Stimulated activated memory B cell treated with anti-CD40 and anti-IgM and Interleukin-4, amounts not matched to agents 10 μg/mL and 1 μg/mL and 100 μg/mL, for 72 hours (primary cell): ENCODE results near the gene ACAN.
"Not testable (repeated sequence)": the region's sequence is repeated elsewhere in the genome, so short reads cannot be mapped to it uniquely, and the experiment has no call there.

Source experiments
- ATAC-seq: fragments of 150-1000 bp; cut with Tn5 transposase; 2 replicates; pipeline ENCODE4 v1.10.0; 2021
- H3K27ac Mint-ChIP-seq: one replicate; pipeline ENCODE4 v1.8.0; 2022; ENCODE audit warnings: mild to moderate bottlenecking, mixed read lengths
- H3K27me3 Mint-ChIP-seq: one replicate; pipeline ENCODE4 v1.8.0; 2022; ENCODE audit warnings: mixed read lengths
- H3K36me3 Mint-ChIP-seq: one replicate; pipeline ENCODE4 v1.8.0; 2022; ENCODE audit warnings: mixed read lengths
- H3K4me1 Mint-ChIP-seq: one replicate; pipeline ENCODE4 v1.8.0; 2022; ENCODE audit warnings: mixed read lengths
- H3K4me3 Mint-ChIP-seq: one replicate; pipeline ENCODE4 v1.8.0; 2022; ENCODE audit warnings: mild to moderate bottlenecking, moderate library complexity, mixed read lengths
- H3K9me3 Mint-ChIP-seq: one replicate; pipeline ENCODE4 v1.8.0; 2022; ENCODE audit warnings: mixed read lengths

The ACAN gene

GRCh38 chr15:88907111-88907510 lies 103.9 kb downstream of the ACAN start:
- H3K27me3 Mint-ChIP-seq = peaks cover 5% of the 10 kb centered on the region
- H3K27ac Mint-ChIP-seq = no peak overlapping the region
- peaks cover 17% of the 10 kb centered on the region for H3K4me1 Mint-ChIP-seq
- H3K4me3 Mint-ChIP-seq = no peak overlapping the region
- H3K9me3 Mint-ChIP-seq = no peaks in the 10 kb centered on the region
- no peak for ATAC-seq
- no peaks in the 10 kb centered on the region for H3K36me3 Mint-ChIP-seq

GRCh38 chr15:88908123-88908522 lies 104.9 kb downstream of the ACAN start:
- H3K4me1 Mint-ChIP-seq = peaks cover 24% of the 10 kb centered on the region
- H3K27ac Mint-ChIP-seq = no peak overlapping the region

GRCh38 chr15:88908697-88909621 lies 105.7 kb downstream of the ACAN start:
- no peaks in the 10 kb centered on the region for H3K36me3 Mint-ChIP-seq
- peaks cover 31% of the 10 kb centered on the region for H3K4me1 Mint-ChIP-seq

More at GRCh38 chr15:88908123-88908522, 104.9 kb downstream of the ACAN start:
- peaks cover 11% of the 10 kb centered on the region for H3K27me3 Mint-ChIP-seq
- ATAC-seq = no peak
- no peaks in the 10 kb centered on the region for H3K9me3 Mint-ChIP-seq
- no peaks in the 10 kb centered on the region for H3K36me3 Mint-ChIP-seq
- H3K4me3 Mint-ChIP-seq = no peak overlapping the region

GRCh38 chr15:88909956-88910831 lies 107.0 kb downstream of the ACAN start:
- no peak overlapping the region for H3K27ac Mint-ChIP-seq
- peaks cover 21% of the 10 kb centered on the region for H3K4me1 Mint-ChIP-seq
- peaks cover 11% of the 10 kb centered on the region for H3K27me3 Mint-ChIP-seq
- ATAC-seq = no peak
- no peaks in the 10 kb centered on the region for H3K9me3 Mint-ChIP-seq
- no peak overlapping the region for H3K4me3 Mint-ChIP-seq
- no peaks in the 10 kb centered on the region for H3K36me3 Mint-ChIP-seq

More at GRCh38 chr15:88908697-88909621, 105.7 kb downstream of the ACAN start:
- Mint-ChIP-seq H3K27ac (no peak overlapping the region), H3K27me3 (peaks cover 11% of the 10 kb centered on the region), H3K9me3 (no peaks in the 10 kb centered on the region), H3K4me3 (no peak overlapping the region)
- ATAC-seq = no peak

GRCh38 chr15:88911766-88912118 lies 108.5 kb downstream of the ACAN start:
- ATAC-seq = no peak
- Mint-ChIP-seq H3K36me3 (no peaks in the 10 kb centered on the region), H3K9me3 (no peaks in the 10 kb centered on the region), H3K27me3 (peaks cover 20% of the 10 kb centered on the region), H3K27ac (peak overlapping the region; percentile 13), H3K4me3 (no peak overlapping the region), H3K4me1 (peaks cover 21% of the 10 kb centered on the region)

DNA sequence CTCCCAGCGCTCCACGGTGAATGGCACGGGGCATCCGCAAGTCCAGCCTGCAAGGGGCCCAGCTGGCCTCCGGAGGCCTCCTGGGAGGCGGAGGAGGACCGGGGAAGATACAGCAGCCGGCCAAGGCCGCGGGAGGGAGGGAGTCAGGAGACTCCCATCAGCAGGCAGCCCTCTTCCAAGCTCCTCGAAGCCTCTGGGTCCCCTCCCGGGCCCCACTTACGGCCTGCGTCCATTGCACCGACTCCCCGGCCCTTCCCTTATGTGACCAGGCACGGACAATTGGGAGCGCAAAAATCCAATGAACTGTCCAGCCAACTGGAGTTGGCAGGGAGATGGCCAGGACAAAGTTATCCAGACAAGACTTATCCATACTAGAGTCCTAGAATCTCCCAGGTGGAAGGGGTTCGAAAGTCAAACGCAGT lies 109.3 kb downstream of the ACAN start:
- Mint-ChIP-seq H3K4me1 (peaks cover 21% of the 10 kb centered on the region), H3K27me3 (peaks cover 28% of the 10 kb centered on the region), H3K4me3 (peak overlapping the region; percentile 87), H3K27ac (peak overlapping the region; percentile 13), H3K9me3 (no peaks in the 10 kb centered on the region), H3K36me3 (no peaks in the 10 kb centered on the region)
- no peak for ATAC-seq

DNA sequence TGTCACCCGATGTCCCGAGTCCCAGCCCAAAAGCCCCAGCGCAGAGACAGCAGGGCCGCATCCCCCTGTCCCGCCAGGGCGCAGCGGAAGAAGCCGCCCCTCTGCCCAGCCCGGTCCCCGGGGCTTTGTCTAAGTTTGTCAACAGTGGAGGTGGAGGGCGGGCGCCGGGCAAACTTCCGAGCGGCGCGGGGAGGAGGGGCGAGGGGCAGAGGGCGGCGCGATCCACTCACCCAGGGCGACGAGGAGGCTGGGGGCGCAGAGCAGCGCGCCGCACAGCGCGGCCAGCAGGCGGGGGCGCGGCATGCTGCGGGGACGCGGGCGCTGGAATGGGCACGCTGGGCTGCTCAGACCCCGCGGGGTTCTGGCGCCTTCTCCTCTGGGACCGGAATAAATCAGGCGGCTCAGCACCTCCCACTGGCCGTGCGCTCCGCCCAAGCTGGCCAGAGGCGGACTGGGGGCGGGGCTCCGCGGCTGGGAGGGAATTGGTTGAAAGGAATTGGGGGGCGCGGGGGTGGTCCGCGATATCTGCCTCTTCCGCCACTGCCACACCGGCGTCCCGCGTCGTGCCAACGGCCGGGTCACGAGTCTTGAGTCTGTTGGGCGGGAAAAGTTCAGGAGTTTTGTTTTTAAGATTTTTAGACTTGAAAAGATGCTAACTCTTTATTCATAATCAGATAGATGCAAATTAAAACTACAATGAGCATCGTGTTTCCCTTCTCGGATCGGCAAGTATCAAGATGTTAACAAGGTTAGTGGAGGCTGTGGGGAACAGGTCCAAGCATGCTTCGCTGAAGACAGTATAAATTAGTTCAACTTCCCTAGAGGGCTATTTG lies 110.0 kb downstream of the ACAN start, which contains the start of gene MFGE8:
Gene MFGE8 (minus strand): TSS at position 363 of the 833 bp plus-strand sequence. CDS start 60 bp downstream, at position 303.
- H3K9me3 Mint-ChIP-seq = no peaks in the 10 kb centered on the region
- H3K27me3 Mint-ChIP-seq = peaks cover 35% of the 10 kb centered on the region
- H3K27ac Mint-ChIP-seq = peak within 1 kb of the TSS; percentile 60
- H3K4me1 Mint-ChIP-seq = peaks cover 21% of the 10 kb centered on the region
- ATAC-seq = peak; percentile 83
- H3K4me3 Mint-ChIP-seq = peak within 1 kb of the TSS; percentile 87
- H3K36me3 Mint-ChIP-seq = no peaks in the 10 kb centered on the region

DNA sequence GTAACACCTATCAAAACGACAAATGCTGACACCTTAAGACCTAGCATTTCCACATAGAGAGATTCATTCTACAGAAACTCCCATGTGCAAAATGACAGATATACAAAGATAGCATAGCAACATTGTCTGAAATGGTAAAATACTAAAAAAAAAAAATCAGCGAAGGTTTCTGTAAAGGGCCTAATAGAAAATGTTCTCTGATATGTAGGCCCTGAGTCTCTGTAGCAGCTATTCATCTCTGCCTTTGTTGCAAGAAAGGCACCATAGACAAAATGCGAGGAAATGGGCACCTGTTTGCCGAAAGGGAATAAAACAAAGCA lies 110.6 kb downstream of the ACAN start:
- Mint-ChIP-seq H3K4me1 (peaks cover 23% of the 10 kb centered on the region), H3K4me3 (peak overlapping the region; percentile 87), H3K9me3 (no peaks in the 10 kb centered on the region), H3K36me3 (no peaks in the 10 kb centered on the region), H3K27ac (peak overlapping the region; percentile 60), H3K27me3 (peaks cover 41% of the 10 kb centered on the region)
- ATAC-seq = no peak

DNA sequence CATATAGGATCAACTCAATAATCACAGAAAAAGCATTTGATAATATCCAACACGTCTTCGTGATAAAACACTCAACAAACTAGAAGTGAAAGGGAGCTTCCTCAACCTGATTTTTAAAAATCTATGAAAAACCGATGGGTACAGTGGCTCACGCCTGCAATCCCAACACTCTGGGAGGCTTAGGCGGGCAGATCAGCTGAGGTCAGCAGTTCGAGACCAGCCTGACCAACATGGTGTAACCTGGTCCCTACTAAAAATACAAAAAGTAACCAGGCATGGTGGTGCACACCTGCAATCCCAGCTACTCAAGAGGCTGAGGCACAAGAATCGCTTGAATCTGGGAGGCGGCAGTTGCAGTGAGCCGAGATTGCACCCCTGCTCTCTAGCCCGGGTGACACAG lies 112.1 kb downstream of the ACAN start:
- ATAC-seq = no peak
- no peaks in the 10 kb centered on the region for H3K36me3 Mint-ChIP-seq
- H3K9me3 Mint-ChIP-seq = no peaks in the 10 kb centered on the region
- no peak overlapping the region for H3K27ac Mint-ChIP-seq
- H3K27me3 Mint-ChIP-seq = peaks cover 56% of the 10 kb centered on the region
- peaks cover 25% of the 10 kb centered on the region for H3K4me1 Mint-ChIP-seq
- no peak overlapping the region for H3K4me3 Mint-ChIP-seq

GRCh38 chr15:88917760-88918159 lies 114.5 kb downstream of the ACAN start:
- H3K4me1 Mint-ChIP-seq = peaks cover 19% of the 10 kb centered on the region
- no peak overlapping the region for H3K27ac Mint-ChIP-seq
- no peak overlapping the region for H3K4me3 Mint-ChIP-seq
- peaks cover 60% of the 10 kb centered on the region for H3K27me3 Mint-ChIP-seq
- ATAC-seq = no peak
- H3K36me3 Mint-ChIP-seq = no peaks in the 10 kb centered on the region
- no peaks in the 10 kb centered on the region for H3K9me3 Mint-ChIP-seq

DNA sequence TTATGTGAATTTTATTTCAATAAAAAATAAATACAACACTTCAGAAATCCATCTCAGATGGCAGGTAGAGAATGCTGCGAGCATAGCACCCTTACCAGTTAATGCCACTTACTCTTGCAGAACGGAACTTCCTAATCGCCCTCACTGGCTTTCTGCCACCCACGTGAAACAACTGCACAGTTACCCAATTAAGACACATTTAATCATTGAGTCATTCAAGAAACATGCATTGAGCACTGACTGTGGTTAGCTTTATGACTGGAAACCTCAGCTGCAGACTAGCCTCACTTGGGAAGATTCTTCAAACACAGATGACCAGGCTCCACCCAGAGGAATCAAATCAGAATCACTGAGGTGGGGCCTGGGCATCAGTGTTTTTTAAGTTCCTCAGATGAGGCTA lies 115.5 kb downstream of the ACAN start:
- peak; percentile 72 for ATAC-seq
- Mint-ChIP-seq H3K27ac (no peak overlapping the region), H3K4me1 (peaks cover 12% of the 10 kb centered on the region), H3K9me3 (no peaks in the 10 kb centered on the region), H3K27me3 (peaks cover 60% of the 10 kb centered on the region), H3K4me3 (no peak overlapping the region), H3K36me3 (no peaks in the 10 kb centered on the region)

GRCh38 chr15:88920186-88920891 lies 117.1 kb downstream of the ACAN start:
- Mint-ChIP-seq H3K27ac (no peak overlapping the region), H3K4me3 (no peak overlapping the region), H3K36me3 (no peaks in the 10 kb centered on the region), H3K27me3 (peaks cover 60% of the 10 kb centered on the region), H3K9me3 (no peaks in the 10 kb centered on the region), H3K4me1 (peaks cover 11% of the 10 kb centered on the region)
- ATAC-seq = no peak

DNA sequence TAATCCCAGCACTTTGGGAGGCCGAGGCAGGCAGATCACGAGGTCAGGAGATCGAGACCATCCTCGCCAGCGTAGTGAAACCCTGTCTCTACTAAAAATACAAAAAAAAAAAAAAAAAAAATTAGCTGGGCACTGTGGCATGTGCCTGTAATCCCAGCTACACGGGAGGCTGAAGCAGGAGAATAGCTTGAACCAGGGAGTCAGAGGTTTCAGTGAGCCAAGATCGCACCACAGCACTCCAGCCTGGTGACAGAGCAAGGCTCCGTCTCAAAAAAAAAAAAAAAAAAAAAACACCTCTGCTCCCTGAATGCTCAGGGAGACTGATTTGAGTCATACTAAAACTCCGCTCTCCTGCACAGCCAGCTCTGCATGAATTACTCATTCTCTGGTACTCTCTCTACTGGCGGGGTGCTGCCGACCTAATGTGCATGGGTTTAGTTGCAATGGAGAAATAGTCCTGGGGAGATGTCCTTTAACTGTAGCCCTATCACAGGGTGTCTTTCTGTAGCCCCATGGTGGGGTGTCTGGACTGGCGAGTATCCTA lies 117.7 kb downstream of the ACAN start:
- peak; percentile 68 for ATAC-seq
- Mint-ChIP-seq H3K27me3 (peaks cover 59% of the 10 kb centered on the region), H3K4me1 (peaks cover 11% of the 10 kb centered on the region)
- H3K9me3 Mint-ChIP-seq, H3K27ac Mint-ChIP-seq, H3K36me3 Mint-ChIP-seq, H3K4me3 Mint-ChIP-seq: not testable (repeated sequence)
